GM12878 (cell line): Measurements from ENCODE around the gene TIE1. TPM values are rescaled to one million over a fixed set of nuclear protein-coding genes. Genes with fewer than 3 reads are reported as not detected.

Experiments used
- ATAC-seq: fragments of 200-7000 bp; cut with Tn5 transposase; 3 replicates; pipeline ENCODE4 v1.9.1; 2020; ENCODE audit warnings: mild to moderate bottlenecking, moderate library complexity
- BruUV-seq: library from RNA; stranded (reverse); fragments of 400-500 nt; replicated peaks from 2 replicates; lab custom pipeline; 2021; lab: Mats Ljungman, UMichigan
- CTCF ChIA-PET: fragments of 300-600 bp; sonication (Branson Sonifier 250); formaldehyde crosslinking; extraction: SDS; loops from one replicate; lab custom pipeline; 2021; ENCODE audit warnings: inconsistent platforms; lab: Yijun Ruan, JAX
- POLR2A ChIA-PET: fragments of 350-600 bp; formaldehyde crosslinking; extraction: SDS; loops from one replicate; lab custom pipeline; 2021; ENCODE audit warnings: inconsistent platforms; lab: Charles Lee
- RAD21 ChIA-PET: fragments of 300-600 bp; sonication (Branson Sonifier 250); formaldehyde crosslinking; loops from one replicate; lab custom pipeline; 2023; ENCODE audit warnings: antibody characterized with exemption; ENCODE audit not compliant: unreplicated experiment; lab: Charles Lee
- SMC1A ChIA-PET: fragments of 300-600 bp; sonication (Branson Sonifier 250); formaldehyde crosslinking; loops from one replicate; lab custom pipeline; 2023; ENCODE audit not compliant: unreplicated experiment, uncharacterized antibody; lab: Charles Lee
- DNase-seq: peaks from one replicate; pipeline ENCODE4 v3.0.0-alpha.2; 2011; ENCODE audit warnings: low read depth, low spot score
- FAIRE-seq: peaks from 3 replicates; lab custom pipeline; 2011; peaks lifted over from hg19 to GRCh38; lab: Jason Lieb, UNC
- H2AFZ ChIP-seq: 2 replicates; pipeline ENCODE4 v1.6.0; 2011; ENCODE audit warnings: low read depth, low read length, control low read depth; ENCODE audit not compliant: control insufficient read depth
- H3K27ac ChIP-seq: 2 replicates; pipeline ENCODE4 v1.5.1; 2011; ENCODE audit warnings: control low read depth; ENCODE audit not compliant: control insufficient read depth, insufficient read depth
- H3K27me3 ChIP-seq, 2 experiments: replicated peaks in 1 of 2; 2 replicates each; pipeline versions ENCODE4 v1.6.0 to v1.6.1; 2011; ENCODE audit warnings: low read length in 1 of 2; ENCODE audit not compliant: control insufficient read depth in 2 of 2, insufficient read depth in 2 of 2
- H3K36me3 ChIP-seq, 2 experiments: 2 replicates each; pipeline ENCODE4 v1.5.1; 2011; ENCODE audit warnings: low read length in 1 of 2; ENCODE audit not compliant: control insufficient read depth in 2 of 2, insufficient read depth in 2 of 2
- H3K4me1 ChIP-seq: 2 replicates; pipeline ENCODE4 v1.6.1; 2011; ENCODE audit warnings: mild to moderate bottlenecking, low read length, moderate library complexity, mixed read lengths; ENCODE audit not compliant: control insufficient read depth, insufficient read depth
- H3K4me2 ChIP-seq: 2 replicates; pipeline ENCODE4 v1.6.0; 2011; ENCODE audit warnings: control low read depth; ENCODE audit not compliant: control insufficient read depth, insufficient read depth
- H3K4me3 ChIP-seq: fragments of 200-600 bp; sonication (generic); 2 replicates; pipeline ENCODE4 v1.5.1; 2016
- H3K79me2 ChIP-seq: 2 replicates; pipeline ENCODE4 v1.6.0; 2011; ENCODE audit warnings: low read length; ENCODE audit not compliant: control insufficient read depth, insufficient read depth
- H3K9ac ChIP-seq: 2 replicates; pipeline ENCODE4 v1.8.0; 2011; ENCODE audit warnings: low read length, control low read depth, mixed read lengths; ENCODE audit not compliant: control insufficient read depth, insufficient read depth
- H3K9me3 ChIP-seq: replicated peaks from 3 replicates; pipeline ENCODE4 v1.5.1; 2011; ENCODE audit warnings: mild to moderate bottlenecking, low read length; ENCODE audit not compliant: control insufficient read depth, insufficient read depth
- H4K20me1 ChIP-seq: 2 replicates; pipeline ENCODE4 v1.6.0; 2011; ENCODE audit not compliant: control insufficient read depth, insufficient read depth
- CHD4 ChIP-seq: fragments of 200-600 bp; sonication (generic); IDR thresholded peaks from 2 replicates; pipeline ENCODE4 v1.6.1; 2016; ENCODE audit warnings: mild to moderate bottlenecking
- EZH2 ChIP-seq: IDR thresholded peaks from 2 replicates; pipeline ENCODE4 v1.6.1; 2012; ENCODE audit warnings: low read depth, mild to moderate bottlenecking, control low read depth, inconsistent platforms, low read length, borderline replicate concordance; ENCODE audit not compliant: control insufficient read depth
- HDAC2 ChIP-seq: fragments of 200-600 bp; sonication (generic); IDR thresholded peaks from 2 replicates; pipeline ENCODE4 v1.6.1; 2017
- KDM1A ChIP-seq: fragments of 200-600 bp; sonication (generic); IDR thresholded peaks from 2 replicates; pipeline ENCODE4 v1.6.1; 2016; ENCODE audit warnings: borderline replicate concordance
- MEF2A ChIP-seq: IDR thresholded peaks from 2 replicates; pipeline ENCODE4 v1.6.1; 2011; ENCODE audit warnings: low read depth, mild to moderate bottlenecking, low read length, moderate library complexity; ENCODE audit not compliant: insufficient read depth
- NFXL1 ChIP-seq: fragments of 450-650 bp; IDR thresholded peaks from 2 replicates; pipeline ENCODE4 v1.6.1; 2017; ENCODE audit warnings: antibody characterized with exemption, mild to moderate bottlenecking, borderline replicate concordance
- POLR2A ChIP-seq: IDR thresholded peaks from 2 replicates; pipeline ENCODE4 v1.6.1; 2011; ENCODE audit warnings: low read depth, mild to moderate bottlenecking, low read length
- POLR2AphosphoS5 ChIP-seq: IDR thresholded peaks from 2 replicates; pipeline ENCODE4 v1.6.1; 2011; ENCODE audit warnings: mild to moderate bottlenecking, low read length, inconsistent platforms
- SIX5 ChIP-seq: IDR thresholded peaks from 2 replicates; pipeline ENCODE4 v1.6.1; 2011; ENCODE audit warnings: mild to moderate bottlenecking, low read depth, low read length, moderate library complexity; ENCODE audit not compliant: severe bottlenecking
- TCF3 ChIP-seq: IDR thresholded peaks from 2 replicates; pipeline ENCODE4 v1.6.1; 2012; ENCODE audit warnings: low read depth, mild to moderate bottlenecking, low read length, borderline replicate concordance; ENCODE audit not compliant: insufficient read depth
- USF2 ChIP-seq: IDR thresholded peaks from 2 replicates; pipeline ENCODE4 v1.6.1; 2011; ENCODE audit warnings: low read depth, low read length, improper control_type of control experiment, borderline replicate concordance
- ZNF384 ChIP-seq: IDR thresholded peaks from 2 replicates; pipeline ENCODE4 v1.6.1; 2012; ENCODE audit warnings: low read depth, mild to moderate bottlenecking, low read length, improper control_type of control experiment, borderline replicate concordance
- WGBS: methylation state at CpG from one replicate; pipeline ENCODE4 v1.1.6; 2016; ENCODE audit warnings: low lambda C conversion rate; ENCODE audit not compliant: insufficient replicate concordance, insufficient coverage; ENCODE audit errors: missing lambda C conversion rate; 5-methylcytosine and 5-hydroxymethylcytosine counted together
- in situ Hi-C: fragments of 300-500 bp; cut with MboI; formaldehyde crosslinking; loops from 9 replicates; pipeline ENCODE4 v1.14.3; 2018; ENCODE audit warnings: mixed read lengths
- intact Hi-C: fragments of 100-400 bp; cut with micrococcal nuclease; formaldehyde crosslinking; loops from one replicate; pipeline ENCODE4 v1.14.2; 2022; ENCODE audit not compliant: unreplicated experiment
- polyA plus RNA-seq, 11 experiments: library from polyadenylated mRNA; depleted of rRNA in 4 of 11; unstranded in 6 of 11; stranded (reverse) in 5 of 11; fragments of >200 nt; fragmentation: Nextera tagmentation in 4 of 11; fragmentation: Illumina TruSeq in 1 of 11; extraction: Ambion mirVana in 4 of 11; extraction: Trizol in 1 of 11; gene quantifications; 1 replicate in 1 of 11; 2 replicates in 10 of 11; pipeline versions ENCODE4 v1.2.1 to v1.2.3, GENCODE V29; 2011 to 2016; ENCODE audit warnings: inconsistent platforms in 2 of 11, missing spikeins in 2 of 11, low read depth in 1 of 11
- total RNA-seq, 4 experiments: library from RNA; depleted of rRNA in 3 of 4; stranded (reverse); fragments of >200 nt in 3 of 4; fragmentation: Illumina TruSeq in 1 of 4; extraction: Trizol in 1 of 4; gene quantifications; 2 replicates each; pipeline versions ENCODE4 v1.2.1 to v1.2.3, GENCODE V29; 2013 to 2021
- TF ChIP-seq, protein P1 (sequence below): fragments of 150-350 bp; IDR thresholded peaks from 2 replicates; pipeline ENCODE4 v1.6.1; 2016; ENCODE audit warnings: low read depth, low read length
- TF ChIP-seq, protein P2 (sequence below): fragments of 450-650 bp; IDR thresholded peaks from 2 replicates; pipeline ENCODE4 v1.6.1; 2016; ENCODE audit warnings: mild to moderate bottlenecking, moderate library complexity, borderline replicate concordance
- TF ChIP-seq, protein P3 (sequence below): IDR thresholded peaks from 2 replicates; pipeline ENCODE4 v1.6.1; 2011; ENCODE audit warnings: borderline replicate concordance, low read depth, mild to moderate bottlenecking, moderate library complexity, mixed read lengths, low read length; ENCODE audit not compliant: insufficient read depth; ENCODE audit errors: extremely low read length

Gene TIE1
- total and polyA plus RNA-seq, 10 of the 15 experiments (the other 5 are each of a cell fraction or from before 2014, with no cell fraction given), result 0.26 to 3.9 (median 1.3) TPM

- H3K4me1 ChIP-seq, result no peaks in the 10 kb centered on the region
- SMC1A ChIA-PET, result interaction anchor here (0.5 kb wide), 1 partner anchor 863 kb away, joined by 3 read pairs; no protein-coding TSS in a partner anchor
- intact Hi-C loops (no loop called here), in situ Hi-C loops (no loop called here)
- H3K27ac ChIP-seq, result no peak overlapping the region
- no TSS peak for BruUV-seq
- no peak overlapping the region for H3K9ac ChIP-seq
- WGBS, result 64% methylated on average over 15 of the region's 15 CpGs
- CTCF ChIA-PET, result interaction anchor here (0.6 kb wide), 1 partner anchor 1277 kb away, joined by 6 read pairs; no protein-coding TSS in a partner anchor
- RAD21 ChIA-PET, result no interaction called here
- H3K27me3 ChIP-seq, result no peaks in the 10 kb centered on the region
- no peak overlapping the region for H3K4me2 ChIP-seq
- DNase-seq (no peak), ATAC-seq (peak; percentile 56), FAIRE-seq (no peak)
- no peak overlapping the region for H3K4me3 ChIP-seq
- TF ChIP-seq USF2, result no peak
- TF ChIP-seq CHD4, result no peak
- TF ChIP-seq ZNF384, result no peak
- no peak for TF ChIP-seq SIX5
- no peak for TF ChIP-seq TCF3
- TF ChIP-seq KDM1A, result no peak
- TF ChIP-seq POLR2A, result no peak
- TF ChIP-seq, protein P1, sequence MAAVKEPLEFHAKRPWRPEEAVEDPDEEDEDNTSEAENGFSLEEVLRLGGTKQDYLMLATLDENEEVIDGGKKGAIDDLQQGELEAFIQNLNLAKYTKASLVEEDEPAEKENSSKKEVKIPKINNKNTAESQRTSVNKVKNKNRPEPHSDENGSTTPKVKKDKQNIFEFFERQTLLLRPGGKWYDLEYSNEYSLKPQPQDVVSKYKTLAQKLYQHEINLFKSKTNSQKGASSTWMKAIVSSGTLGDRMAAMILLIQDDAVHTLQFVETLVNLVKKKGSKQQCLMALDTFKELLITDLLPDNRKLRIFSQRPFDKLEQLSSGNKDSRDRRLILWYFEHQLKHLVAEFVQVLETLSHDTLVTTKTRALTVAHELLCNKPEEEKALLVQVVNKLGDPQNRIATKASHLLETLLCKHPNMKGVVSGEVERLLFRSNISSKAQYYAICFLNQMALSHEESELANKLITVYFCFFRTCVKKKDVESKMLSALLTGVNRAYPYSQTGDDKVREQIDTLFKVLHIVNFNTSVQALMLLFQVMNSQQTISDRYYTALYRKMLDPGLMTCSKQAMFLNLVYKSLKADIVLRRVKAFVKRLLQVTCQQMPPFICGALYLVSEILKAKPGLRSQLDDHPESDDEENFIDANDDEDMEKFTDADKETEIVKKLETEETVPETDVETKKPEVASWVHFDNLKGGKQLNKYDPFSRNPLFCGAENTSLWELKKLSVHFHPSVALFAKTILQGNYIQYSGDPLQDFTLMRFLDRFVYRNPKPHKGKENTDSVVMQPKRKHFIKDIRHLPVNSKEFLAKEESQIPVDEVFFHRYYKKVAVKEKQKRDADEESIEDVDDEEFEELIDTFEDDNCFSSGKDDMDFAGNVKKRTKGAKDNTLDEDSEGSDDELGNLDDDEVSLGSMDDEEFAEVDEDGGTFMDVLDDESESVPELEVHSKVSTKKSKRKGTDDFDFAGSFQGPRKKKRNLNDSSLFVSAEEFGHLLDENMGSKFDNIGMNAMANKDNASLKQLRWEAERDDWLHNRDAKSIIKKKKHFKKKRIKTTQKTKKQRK, result no peak
- TF ChIP-seq NFXL1, result no peak
- TF ChIP-seq MEF2A, result no peak
- no peak for TF ChIP-seq POLR2AphosphoS5
- TF ChIP-seq, protein P2, sequence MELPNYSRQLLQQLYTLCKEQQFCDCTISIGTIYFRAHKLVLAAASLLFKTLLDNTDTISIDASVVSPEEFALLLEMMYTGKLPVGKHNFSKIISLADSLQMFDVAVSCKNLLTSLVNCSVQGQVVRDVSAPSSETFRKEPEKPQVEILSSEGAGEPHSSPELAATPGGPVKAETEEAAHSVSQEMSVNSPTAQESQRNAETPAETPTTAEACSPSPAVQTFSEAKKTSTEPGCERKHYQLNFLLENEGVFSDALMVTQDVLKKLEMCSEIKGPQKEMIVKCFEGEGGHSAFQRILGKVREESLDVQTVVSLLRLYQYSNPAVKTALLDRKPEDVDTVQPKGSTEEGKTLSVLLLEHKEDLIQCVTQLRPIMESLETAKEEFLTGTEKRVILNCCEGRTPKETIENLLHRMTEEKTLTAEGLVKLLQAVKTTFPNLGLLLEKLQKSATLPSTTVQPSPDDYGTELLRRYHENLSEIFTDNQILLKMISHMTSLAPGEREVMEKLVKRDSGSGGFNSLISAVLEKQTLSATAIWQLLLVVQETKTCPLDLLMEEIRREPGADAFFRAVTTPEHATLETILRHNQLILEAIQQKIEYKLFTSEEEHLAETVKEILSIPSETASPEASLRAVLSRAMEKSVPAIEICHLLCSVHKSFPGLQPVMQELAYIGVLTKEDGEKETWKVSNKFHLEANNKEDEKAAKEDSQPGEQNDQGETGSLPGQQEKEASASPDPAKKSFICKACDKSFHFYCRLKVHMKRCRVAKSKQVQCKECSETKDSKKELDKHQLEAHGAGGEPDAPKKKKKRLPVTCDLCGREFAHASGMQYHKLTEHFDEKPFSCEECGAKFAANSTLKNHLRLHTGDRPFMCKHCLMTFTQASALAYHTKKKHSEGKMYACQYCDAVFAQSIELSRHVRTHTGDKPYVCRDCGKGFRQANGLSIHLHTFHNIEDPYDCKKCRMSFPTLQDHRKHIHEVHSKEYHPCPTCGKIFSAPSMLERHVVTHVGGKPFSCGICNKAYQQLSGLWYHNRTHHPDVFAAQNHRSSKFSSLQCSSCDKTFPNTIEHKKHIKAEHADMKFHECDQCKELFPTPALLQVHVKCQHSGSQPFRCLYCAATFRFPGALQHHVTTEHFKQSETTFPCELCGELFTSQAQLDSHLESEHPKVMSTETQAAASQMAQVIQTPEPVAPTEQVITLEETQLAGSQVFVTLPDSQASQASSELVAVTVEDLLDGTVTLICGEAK, result no peak
- TF ChIP-seq, protein P3, sequence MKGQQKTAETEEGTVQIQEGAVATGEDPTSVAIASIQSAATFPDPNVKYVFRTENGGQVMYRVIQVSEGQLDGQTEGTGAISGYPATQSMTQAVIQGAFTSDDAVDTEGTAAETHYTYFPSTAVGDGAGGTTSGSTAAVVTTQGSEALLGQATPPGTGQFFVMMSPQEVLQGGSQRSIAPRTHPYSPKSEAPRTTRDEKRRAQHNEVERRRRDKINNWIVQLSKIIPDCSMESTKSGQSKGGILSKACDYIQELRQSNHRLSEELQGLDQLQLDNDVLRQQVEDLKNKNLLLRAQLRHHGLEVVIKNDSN, result no peak
- TF ChIP-seq EZH2, result no peak
- no peak for TF ChIP-seq HDAC2
- no peaks in the 10 kb centered on the region for H3K36me3 ChIP-seq
- no peak overlapping the region for H2AFZ ChIP-seq
- no peaks in the 10 kb centered on the region for H4K20me1 ChIP-seq
- H3K79me2 ChIP-seq, result no peaks in the 10 kb centered on the region
- POLR2A ChIA-PET, result no interaction called here
- no peaks in the 10 kb centered on the region for H3K9me3 ChIP-seq
Observed at GRCh38 chr1:43317817-43318471, 17.2 kb downstream of the TIE1 start.
